ENCODE measurements around the gene HOXA2.
A peak's percentile ranks its signal among the peaks of the same experiment; 100 is the strongest.

HOXA2 gene

DNA sequence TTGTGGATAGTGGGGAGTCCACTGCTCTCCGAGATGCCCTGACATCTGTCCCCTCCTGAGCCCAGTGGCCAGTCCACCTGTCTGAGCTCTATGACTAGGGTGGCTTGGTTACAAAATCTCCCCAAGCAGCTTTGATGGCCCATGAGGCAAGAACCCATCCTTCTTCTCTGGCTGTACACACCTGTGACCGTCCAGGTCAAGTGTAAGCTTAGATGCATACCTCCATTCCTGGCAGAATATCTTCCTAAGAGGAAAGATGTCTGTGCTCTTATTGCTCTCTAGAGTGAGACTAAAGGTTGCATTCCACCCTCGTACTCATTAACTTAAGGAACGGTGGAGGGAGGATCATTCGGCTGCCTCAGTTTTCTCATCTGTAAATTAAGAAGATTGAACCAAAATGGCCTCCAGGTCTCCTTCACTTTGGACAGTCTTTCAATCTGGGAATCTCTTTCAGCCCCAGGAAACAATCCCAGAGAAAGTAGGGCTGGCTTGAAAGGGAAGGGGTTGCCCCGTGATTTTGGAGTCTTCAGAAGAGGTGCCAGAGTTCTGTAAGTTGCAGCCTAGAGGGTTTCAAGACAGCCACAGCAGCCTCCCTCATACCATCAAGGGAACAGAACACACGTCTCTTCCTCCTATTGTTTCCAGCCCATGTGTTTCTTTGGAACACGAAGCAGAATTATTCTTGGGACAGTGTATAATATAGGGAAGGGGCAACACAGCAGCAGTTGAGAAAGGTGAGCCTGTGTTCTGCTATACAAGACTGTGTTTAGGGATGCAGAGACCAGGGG, 22.6 kb upstream of the HOXA2 start:
- DNase-seq (ENCODE audit: low spot score) = no peak

DNA sequence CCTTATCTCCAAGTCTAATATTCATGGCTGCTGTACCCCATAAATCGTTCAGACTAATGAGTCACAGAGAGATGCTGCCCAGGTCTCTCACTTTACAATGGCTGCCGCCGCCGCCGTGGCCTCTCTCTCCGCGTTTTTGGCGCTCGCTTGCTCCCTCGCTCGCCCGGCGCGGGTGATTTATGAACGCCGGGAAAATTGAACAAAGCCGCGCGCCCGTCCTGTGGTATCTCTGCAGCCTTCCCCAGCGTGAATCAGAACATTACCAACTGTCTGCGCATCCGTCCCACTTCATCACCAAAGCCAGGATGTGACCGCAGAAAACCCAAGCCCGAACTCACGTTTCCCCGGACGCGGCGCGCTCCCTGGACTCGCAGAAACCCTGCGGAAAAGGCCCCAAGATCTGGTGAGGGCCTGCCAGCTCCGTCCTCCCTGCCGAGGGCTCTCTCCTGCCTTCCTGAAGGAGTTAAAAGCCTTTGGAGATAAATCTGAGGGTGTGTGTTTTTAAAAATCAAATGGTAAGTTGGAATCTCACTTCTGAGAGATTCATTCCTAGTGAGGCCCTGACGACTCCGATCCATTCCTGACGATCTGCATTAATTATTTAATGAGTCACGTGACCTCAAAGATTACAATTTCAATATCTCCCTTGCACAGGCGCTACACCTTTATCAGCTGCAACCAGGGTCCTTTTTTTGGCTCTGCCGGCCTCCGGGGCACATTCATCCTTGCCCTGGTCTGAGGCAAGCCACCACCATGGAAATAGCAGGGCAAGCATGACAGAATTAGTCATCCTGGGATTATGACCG, 21.8 kb upstream of the HOXA2 start:
- no peak for DNase-seq (ENCODE audit: low spot score)

DNA sequence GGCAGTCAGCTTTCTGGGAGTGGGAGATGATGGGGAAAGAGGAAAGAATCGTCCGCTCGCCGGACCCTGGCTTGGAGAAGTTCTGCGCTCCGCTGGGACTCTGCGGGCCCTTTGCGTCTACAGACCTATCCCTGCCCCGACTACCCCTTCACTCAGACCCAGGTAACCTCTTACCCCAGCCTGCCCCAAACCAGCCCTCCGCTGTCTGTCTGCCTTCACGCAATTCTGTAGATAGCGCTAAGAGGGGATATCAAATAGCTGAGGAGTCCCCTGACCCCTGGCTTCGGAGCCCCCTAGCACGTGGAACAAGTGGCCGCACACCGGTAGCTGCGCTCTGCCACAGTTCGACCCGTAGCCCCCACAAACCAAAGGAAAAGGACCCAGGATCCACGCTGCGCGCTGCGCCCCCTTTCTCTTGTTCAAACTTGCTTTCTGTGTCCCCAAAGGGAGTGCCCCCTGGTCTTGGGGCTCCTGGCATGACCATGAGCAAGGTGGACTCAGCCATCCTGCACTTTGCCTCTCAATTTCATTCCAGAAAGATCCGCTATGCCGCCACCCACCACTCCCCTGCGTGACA, 21.1 kb upstream of the HOXA2 start:
- no peak for DNase-seq (ENCODE audit: low spot score)

DNA sequence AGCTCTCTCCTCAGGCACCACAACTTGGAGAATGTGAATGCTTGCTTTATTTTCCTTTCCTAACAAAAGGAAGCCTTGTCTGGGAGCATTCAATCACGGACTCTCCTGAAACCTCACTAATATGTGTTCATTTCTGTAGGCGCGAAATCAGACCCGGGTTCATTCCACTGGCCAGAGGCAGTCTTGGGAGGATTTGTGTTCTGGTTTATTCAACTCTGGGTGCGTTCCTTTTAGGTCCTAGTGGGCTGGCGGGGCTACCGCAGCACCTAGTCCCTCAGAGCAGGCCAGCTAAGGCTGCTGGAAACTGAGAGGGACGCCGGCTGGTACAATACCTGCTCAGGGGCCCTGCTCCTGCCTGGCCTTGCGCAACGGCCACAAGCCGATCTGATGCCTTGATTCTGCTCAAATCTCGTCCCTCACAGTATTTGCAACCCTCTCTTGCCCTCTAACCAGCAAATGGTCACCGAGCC, 20.6 kb upstream of the HOXA2 start:
- no peak for DNase-seq (ENCODE audit: low spot score)

DNA sequence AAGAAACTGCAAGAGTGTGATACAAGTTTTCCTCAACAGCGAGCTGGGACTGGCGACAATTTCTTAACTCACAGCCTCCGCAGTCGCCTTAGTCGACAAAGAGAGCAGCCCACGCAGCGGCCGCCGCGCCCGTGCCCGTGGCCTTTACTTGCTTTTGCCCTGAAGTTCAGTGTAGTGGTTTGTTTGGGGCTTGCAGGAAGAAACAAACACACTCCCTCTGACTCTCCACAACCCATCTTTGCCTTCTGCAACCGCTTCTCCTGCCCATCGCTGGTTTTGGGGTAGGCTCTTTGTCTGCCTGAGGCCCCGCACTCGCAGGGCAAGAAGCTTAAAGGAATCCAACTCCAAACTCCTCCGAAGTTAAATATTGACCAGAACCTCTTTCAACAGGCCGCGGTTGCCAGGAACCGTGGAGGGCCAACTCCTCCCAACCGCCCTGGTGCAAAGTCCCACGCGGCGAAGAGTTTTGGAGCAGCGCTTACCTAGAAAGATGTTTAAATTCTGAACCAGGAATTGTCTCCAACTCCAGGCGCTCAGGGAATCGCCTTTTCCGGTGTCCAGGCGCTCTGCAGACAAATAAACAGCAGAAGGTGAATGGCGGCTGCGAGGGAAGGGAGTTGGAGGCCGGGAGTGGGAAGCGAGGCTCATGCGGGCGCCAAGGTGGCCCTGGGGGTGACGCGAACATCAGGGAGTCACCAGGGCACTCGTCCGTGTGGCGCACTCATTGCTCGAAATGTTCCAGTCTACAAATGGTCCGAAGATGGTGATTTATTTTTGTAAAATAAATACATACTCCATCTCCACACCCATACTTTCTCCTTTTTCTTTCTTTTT, 19.8 kb upstream of the HOXA2 start:
- DNase-seq (ENCODE audit: low spot score) = no peak

DNA sequence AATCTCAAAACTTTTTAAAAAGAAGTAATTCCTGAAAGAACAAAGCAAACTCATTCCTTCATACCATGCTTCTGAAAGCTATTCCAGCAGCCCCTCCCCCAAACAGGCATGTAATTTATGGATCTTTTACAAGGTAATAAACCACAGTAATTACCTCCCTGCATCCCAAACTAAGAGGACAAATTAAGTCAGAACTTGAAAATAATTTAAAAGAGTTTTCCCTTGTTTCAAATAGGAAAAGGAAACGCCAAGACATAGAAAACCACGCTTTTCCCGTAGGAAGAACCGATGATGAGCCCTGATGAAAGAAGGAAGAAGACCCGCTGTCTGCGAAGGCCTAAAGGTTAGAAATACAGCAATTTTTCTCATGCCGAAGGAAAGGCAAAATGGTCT, 19.2 kb upstream of the HOXA2 start:
- DNase-seq (ENCODE audit: low spot score) = no peak

DNA sequence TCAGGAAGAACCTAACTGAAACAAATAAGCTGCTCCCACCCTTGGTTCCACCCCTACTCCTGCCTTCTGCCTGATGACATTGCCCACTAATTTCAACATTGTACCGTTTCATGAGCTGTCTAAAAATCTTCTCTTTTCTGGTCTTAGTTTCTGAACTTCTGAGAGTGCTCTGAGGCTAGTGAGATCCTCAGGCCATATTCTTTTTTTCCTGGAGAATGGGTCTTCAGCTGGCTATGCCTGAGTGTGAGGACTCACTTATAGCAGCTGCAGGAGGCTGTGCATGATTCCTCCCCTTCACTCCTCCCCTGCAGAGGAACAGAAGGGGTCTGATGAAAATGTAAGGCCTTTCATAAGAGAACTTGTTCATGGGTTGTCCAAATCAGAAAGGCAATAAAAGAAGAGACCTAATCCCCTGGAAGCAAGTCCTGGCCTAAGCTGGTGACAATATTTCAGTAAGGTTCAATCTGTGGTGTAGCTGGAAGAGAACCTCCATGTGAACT, 17.0 kb upstream of the HOXA2 start:
- no peak for DNase-seq (ENCODE audit: low spot score)

DNA sequence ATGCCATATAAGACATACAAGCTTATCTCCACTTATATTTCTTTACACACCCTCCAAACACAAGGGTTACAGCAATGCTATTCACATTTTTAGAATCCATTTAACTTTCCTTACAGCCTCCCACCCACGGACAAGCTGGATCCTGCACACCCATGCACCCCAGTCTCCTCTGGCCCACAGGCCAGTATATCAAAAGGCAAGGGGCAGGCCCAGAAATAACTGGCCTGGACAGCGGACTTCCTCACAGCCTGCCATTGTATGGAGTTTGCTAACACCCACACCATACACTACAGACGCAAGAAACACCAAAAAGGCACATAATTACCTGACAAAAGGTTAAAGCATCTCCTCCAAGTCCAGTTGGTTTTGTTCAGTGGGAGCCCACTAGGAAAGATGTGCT, 16.1 kb upstream of the HOXA2 start:
- no peak for DNase-seq (ENCODE audit: low spot score)

DNA sequence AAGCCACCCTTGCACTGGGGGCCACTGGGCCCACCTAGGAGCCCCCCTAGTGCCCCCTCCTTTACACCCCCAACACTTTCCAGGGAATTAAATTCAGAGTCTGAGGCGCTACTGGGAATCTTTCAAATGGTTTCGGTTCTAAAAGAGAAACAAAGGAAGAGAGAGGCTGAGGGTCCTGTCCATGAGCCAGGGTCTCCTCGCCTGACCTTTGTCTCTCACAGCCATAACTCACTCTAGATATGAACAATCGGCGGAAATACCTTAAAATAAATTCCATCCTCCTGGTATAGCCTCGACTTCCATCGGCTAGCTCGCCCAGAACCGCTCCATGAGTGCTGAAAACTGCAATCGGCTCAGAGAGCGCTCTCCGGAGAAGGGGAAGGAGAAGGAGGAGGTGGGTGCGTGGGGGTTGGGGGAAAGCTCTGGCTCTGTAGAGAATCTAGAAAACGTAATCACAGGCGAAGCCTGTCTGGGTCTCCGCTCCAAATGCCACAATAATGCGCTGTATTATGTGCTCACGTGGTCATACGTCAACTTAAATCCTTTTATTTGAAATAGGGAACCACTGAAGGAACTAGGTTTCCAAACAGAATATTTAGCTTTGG, 15.5 kb upstream of the HOXA2 start:
- no peak for DNase-seq (ENCODE audit: low spot score)

DNA sequence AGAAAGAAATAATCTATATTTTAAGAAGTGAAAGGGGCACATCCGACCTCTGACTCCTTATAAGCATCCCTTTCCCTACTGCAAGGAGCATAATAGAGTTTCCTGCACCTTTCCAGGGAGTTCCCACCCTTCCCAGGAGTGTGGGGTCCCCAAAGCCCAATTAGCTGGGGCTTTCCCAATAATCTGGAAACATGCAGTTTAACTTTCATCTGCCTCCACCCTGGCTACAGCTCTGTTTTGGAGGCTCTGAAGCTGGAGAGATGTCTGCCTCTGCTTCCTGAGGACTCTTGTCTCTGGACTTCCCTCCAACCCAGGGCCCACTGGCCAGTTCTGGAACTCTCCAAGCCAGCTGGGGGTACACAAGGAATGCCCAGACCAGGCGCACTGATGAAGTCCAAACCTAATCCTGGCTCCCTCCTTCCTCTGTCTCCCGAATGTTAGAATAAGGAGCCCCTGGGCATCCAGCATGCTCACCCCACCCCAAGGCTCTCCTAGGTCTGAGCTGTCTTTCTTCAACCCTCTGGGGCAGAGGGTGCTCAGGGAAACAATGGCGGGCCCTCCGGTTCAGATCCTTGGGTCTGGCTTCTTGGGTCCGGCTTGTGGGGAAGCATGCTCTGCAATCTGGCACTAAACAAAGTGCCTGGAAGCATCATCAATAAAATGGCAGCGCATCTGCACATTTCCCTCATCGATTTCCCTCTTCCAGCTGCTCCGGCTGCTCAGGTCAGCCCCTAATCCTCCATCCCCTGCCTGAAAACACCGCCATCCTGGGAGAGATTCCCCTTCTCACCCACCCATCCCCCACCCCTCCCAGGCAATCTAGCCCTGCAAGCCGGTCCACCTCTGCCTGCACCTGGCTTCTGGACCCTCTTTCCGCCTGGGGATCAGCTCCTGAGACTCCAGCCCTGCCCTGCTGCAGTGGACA, 14.7 kb upstream of the HOXA2 start:
- DNase-seq (ENCODE audit: low spot score) = no peak

DNA sequence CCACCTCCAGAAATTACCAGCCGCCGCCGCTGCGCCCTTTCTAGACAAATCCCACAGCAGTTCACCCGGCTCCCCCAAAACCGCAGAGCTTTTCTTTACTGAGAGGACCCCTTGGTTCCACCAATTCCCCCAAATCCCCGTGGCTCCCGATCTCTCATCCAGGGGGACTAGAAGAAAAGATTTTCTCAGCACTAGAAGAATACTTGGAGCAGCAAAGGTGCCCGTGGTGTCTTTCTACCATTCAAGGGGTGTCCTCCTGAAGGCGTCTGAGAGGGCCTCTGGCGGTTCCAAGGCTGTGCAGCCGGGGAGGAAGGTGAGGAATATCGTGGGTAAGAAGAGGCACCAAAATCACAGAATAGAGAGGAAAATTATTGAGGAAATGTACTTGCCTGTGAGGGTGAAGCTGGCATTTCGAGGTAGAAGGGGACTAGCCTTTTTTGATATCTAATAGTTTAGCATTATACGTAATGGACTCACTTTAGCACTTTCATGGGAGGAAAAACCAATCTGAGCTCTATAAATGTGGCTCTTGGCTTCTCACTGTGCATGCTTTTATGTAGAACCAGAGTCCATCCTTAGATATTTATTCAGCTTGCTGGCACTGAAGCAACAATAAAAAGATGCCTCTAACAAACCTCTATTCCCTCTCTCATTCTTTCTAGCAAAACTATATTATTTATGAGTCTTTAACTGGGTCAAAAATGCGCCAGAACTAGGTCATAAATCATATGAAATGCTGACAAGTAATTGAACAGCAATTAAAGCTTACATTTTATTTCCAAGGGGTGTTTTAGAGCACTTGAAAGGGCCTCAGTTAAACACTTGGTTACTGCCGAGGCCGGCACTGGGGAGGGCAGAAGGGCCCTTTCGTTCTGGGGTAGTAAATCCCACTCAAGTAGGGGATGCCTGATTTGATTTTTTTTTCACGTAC, 13.8 kb upstream of the HOXA2 start:
- no peak for DNase-seq (ENCODE audit: low spot score)

DNA sequence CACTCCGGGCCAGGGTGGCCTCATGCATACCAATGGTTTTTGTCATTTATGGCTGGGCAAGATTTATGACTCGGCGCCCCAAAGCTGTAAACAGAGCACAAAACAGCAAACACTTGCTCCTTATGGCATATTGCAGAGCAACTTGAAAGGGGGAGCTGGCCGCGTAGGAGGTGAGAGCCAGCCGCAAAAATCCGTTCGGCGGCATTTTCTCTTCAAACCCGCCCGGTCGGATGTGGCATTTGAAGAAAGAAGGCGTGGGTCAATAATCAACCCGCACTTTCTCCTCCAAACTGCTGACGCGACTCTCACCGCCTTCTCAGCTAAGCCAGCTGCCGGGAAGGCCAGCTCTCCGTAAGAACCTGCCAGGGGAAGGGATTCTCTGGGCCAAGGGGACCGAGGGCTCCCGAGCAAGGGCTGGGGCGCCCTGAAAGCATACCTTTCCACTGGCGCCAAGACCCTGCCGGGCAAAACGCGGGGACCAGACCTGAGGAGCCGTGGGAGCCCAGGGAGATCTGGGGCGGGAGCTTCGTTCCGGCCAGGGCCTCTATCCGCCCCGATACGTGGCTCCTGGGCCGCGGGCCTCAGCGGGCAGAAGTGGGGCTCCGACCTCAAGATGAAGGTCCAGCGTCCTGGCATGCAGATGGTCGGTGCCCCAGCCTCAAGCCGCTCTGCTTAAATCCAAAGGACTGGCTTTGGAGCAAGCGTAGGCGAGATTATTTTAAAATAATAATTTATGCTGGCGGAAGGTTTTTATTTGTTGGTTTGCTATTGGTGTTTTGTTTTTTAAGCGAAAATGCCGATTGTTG, 12.9 kb upstream of the HOXA2 start:
- peak; percentile 74 for DNase-seq (ENCODE audit: low spot score)

DNA sequence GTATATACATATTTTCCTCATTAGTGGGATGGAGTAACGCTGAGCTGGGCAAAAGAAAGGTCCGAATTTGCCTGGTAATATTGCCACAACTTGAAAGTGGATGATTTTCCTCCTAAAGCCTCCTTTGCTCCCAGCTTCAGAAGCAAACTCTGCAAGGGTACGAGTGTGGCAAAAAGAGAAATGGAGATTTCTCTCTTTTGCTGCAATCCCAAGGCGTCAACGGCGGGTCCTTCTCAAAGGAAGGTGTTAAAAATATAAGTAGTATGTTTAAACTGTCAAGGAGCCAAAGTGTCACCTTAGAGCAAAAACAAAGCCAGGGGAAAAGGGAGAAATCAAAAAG, 12.4 kb upstream of the HOXA2 start:
- DNase-seq (ENCODE audit: low spot score) = no peak

DNA sequence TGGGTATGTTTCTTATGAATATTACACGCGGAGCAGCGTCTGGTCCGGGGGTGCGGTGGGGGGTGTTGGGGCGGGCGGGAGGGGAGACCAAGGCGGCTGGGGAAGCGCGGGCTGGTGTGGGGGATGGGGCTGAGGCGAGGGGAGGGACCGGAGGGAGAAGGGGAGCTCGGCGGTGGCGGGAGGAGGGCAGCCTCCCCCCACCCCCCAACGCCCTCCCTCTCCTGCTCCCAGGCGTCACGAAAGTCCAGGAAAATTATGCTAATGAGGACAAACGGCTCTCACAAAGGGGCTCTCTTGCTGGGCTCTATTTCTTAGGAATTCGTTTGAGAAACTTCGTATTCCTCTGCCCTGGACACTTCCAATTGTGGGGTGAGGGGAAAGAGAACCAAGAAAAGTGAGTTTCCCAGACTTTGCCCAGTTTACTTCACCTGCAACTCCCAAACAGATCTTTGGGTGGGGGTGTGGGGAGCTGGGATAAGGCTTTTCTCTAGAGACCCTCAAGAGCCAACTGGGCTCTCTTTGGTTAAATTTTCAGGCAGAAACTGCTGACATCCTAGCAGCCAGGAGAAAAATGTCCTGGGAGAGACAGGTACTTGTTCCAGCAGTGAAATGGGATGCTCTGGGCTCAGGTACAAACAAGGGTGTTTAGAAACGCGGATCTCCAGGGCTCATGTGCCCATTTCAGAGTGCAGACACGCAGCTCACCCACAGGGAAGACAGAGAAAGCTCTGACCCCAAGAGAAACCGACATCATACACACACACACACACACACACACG, 11.7 kb upstream of the HOXA2 start:
- no peak for DNase-seq (ENCODE audit: low spot score)

DNA sequence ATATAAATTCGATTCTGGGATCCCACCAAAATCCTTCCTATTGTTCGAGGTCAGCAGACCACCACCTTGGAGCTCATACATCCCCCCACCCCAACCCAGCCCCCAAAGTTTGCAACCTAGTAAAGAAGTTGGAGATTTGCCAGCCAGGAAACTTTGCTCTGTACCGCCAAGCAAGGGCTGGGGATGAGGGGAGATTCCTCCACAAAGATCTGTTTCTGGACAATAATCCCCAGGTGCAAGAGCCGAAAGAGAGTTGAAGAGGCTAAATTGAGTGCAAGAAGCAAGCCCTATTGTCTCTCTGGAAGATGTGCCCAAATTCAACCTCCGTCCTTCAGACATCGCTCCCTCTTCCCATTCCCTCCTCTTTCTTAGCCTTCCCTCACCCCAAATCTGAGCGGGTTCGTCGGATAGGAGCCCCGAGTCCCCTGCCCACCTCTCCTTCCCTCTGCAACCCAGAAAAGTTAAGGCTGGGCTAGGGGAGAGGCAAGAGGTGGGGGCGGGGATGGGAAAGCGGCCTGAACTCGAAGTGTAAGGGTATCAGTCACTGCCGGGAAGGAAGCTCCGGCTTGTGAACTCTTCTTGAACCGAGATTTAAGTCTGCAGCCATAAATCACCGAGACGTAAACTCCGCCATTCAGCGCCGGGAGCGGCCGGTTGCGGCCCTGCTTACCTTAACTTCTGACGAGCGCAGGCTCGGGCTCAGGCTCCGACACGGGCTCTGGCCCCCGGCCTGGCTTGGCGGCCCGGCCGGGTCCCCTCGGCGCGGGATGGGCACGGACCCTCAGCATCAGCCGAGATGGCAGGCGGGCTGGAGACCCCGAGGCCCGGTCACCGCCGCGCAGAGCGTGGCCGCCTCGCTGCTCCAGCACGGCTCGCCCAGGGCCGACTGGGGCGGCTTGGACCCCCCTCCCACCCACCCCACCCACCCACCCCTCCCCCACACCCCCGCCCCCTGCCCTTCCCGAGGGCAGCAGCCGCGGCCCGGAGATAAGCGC, 10.8 kb upstream of the HOXA2 start:
- peak; percentile 76 for DNase-seq (ENCODE audit: low spot score)

DNA sequence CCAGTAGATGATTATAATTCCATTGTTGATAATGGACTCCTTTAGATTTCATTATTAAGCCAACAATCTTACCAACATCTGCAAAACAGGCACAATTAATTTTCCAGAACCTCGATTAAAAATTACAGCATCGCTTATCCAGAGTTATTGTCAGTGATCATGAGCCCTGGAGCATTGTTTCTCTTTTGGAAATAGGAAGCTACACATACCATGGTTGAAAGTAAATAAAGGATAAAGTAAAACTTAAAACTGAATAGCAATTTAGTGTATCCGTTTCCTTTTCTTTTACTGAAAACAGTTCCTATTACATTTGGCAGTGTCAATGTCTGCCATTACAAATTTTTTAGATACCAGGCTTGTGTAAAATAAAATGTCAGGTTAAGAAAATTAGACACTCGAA, 9.9 kb upstream of the HOXA2 start:
- no peak for DNase-seq (ENCODE audit: low spot score)
